AG08395 (cell line): Measurements from ENCODE around the gene SMIM11.
"Not testable (repeated sequence)": the region's sequence is repeated elsewhere in the genome, so short reads cannot be mapped to it uniquely, and the experiment has no call there.

Experiments used
- DNase-seq: peaks from one replicate; pipeline ENCODE4 v3.0.0; 2012; ENCODE audit warnings: mixed read lengths, low spot score

SMIM11 gene

GRCh38 chr21:34423805-34424204 is 48.5 kb downstream of the SMIM11 start, which contains the start of gene SMIM34:
Gene SMIM34, minus strand, starts transcription at chr21:34423951. Its CDS starts 112 bp downstream, at chr21:34423839.
- DNase-seq, result not testable (repeated sequence)

DNA sequence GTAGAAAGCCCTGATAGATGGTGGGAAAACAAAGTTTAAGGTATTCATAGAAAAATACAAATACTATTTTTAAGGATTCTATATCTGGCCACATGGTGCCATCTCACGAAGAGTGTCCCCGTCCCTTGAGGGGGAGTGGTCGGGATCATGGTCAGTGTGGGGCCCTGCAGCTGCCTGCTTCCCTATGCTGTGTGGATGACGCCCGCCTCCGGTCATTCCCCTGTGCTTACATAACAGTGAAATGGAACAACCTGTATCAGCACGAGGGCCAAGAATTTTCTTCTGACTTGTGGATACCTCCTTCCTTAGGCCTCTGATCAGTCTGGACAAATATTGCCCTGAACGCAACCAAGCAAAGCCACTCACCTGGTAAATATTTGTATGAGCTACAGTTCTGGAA is 52.0 kb downstream of the SMIM11 start:
- not testable (repeated sequence) for DNase-seq

GRCh38 chr21:34428441-34428840 is 53.1 kb downstream of the SMIM11 start:
- not testable (repeated sequence) for DNase-seq

DNA sequence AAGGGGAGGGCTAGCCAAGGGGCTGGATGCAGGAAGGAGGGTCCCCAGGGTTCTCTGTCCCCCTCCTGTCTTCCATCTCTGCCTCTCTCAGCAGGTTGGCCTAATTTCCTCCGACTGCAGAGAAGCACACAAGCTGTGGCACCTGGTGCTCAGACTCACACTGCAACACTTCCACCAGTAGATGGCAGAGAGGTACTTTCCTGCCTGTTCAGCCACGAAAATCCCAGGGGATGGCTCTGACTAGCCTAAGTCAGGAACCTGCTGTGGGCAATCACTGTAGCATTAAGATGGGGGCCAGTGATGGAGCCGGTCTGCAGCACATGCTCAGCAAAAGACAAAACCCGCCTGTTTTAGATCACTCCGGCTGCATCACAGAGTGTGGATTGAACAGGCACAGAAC is 54.4 kb downstream of the SMIM11 start:
- not testable (repeated sequence) for DNase-seq
